HG03520 (cell line): ENCODE measurements around the gene ANKRD2.

Experiments used
- ATAC-seq: cut with Tn5 transposase; IDR thresholded peaks from one replicate; pipeline ENCODE4 v1.9.1; 2021; ENCODE audit warnings: mild to moderate bottlenecking, moderate library complexity; ENCODE audit not compliant: unreplicated experiment

The ANKRD2 gene

DNA sequence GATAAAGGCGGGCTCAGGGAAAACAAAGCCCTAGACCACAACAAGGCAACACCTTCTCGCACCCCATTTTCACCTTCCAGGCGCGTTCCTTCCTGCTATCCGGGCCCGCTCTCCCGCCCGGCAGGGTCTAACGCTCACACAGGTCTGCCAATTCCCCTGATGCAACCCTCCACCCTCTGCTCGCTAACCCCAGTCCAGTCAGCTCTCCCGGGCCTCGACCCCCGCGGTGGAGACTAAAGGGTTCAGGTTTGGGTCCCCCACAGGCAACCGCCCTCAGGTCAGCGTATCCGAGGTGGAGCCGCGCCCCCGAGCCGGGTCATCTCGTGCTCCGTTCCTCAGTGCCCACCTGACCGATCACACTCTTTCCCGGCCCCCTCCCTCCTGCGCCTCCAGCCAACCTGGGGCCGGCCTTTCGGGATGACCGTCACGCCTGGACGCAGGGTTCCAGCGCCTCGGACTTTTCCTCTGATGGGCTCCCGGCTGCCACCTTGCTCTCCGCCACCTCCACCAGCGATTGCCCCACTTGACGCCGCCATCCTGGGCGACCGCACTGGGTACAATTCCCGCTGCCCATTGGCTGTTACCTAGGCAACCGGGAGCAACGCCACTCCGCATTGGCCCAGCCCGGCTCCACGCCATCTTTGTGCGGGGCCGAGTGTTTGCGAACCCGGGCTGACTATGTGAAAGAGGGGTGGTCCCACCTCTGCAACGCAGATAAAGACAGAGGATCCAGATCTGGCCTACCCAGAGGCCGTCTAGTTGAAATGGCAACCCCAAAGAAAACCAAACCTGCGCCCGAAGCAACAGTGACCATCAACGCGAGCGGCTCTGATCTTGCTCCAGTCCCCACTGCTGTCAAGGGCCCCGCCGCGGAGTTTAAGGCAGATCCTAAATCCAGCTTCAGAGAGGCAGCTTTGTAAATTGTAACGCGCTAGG lies 60.6 kb downstream of the ANKRD2 start, which contains the start of gene MORN4:
Gene MORN4, minus strand, starts transcription at position 552 of the 936 bp plus-strand sequence. CDS start 13,847 bp downstream, outside the sequence.
- peak; percentile 97 for ATAC-seq
